ENCODE measurements around the gene AIFM2.
"Not testable (repeated sequence)": the region's sequence is repeated elsewhere in the genome, so short reads cannot be mapped to it uniquely, and the experiment has no call there.

The AIFM2 gene

GRCh38 chr10:70123817-70124216 is 8.8 kb downstream of the AIFM2 start:
- DNase-seq (ENCODE audit: low read depth in 1 of 2, low spot score in 1 of 2), result no peak

GRCh38 chr10:70123166-70123565 is 9.5 kb downstream of the AIFM2 start:
- DNase-seq (ENCODE audit: low read depth in 1 of 2, low spot score in 1 of 2), result not testable (repeated sequence)

GRCh38 chr10:70122742-70123141 is 9.9 kb downstream of the AIFM2 start:
- no peak for DNase-seq (ENCODE audit: low read depth in 1 of 2, low spot score in 1 of 2)

GRCh38 chr10:70121281-70121949 is 11.2 kb downstream of the AIFM2 start:
- DNase-seq (ENCODE audit: low read depth in 1 of 2, low spot score in 1 of 2), result no peak

- no peak for DNase-seq (ENCODE audit: low read depth in 1 of 2, low spot score in 1 of 2)
Measured at GRCh38 chr10:70120417-70120816, 12.2 kb downstream of the AIFM2 start.

- no peak for DNase-seq (ENCODE audit: low read depth in 1 of 2, low spot score in 1 of 2)
Measured at GRCh38 chr10:70119623-70120022, 13.0 kb downstream of the AIFM2 start.

GRCh38 chr10:70119197-70119596 is 13.4 kb downstream of the AIFM2 start:
- no peak for DNase-seq (ENCODE audit: low read depth in 1 of 2, low spot score in 1 of 2)

- no peak for DNase-seq (ENCODE audit: low read depth in 1 of 2, low spot score in 1 of 2)
Measured at GRCh38 chr10:70118196-70118595, 14.4 kb downstream of the AIFM2 start.

GRCh38 chr10:70117646-70118045 is 15.0 kb downstream of the AIFM2 start:
- DNase-seq (ENCODE audit: low read depth in 1 of 2, low spot score in 1 of 2), result no peak

GRCh38 chr10:70115948-70116682 is 16.5 kb downstream of the AIFM2 start:
- peak in 1 of 2 donors; percentile 17 for DNase-seq (ENCODE audit: low read depth in 1 of 2, low spot score in 1 of 2)

GRCh38 chr10:70114902-70115301 is 17.7 kb downstream of the AIFM2 start:
- DNase-seq (ENCODE audit: low read depth in 1 of 2, low spot score in 1 of 2), result no peak

- DNase-seq (ENCODE audit: low read depth in 1 of 2, low spot score in 1 of 2), result no peak
Measured at GRCh38 chr10:70112071-70112470, 20.6 kb downstream of the AIFM2 start.

- no peak for DNase-seq (ENCODE audit: low read depth in 1 of 2, low spot score in 1 of 2)
Measured at GRCh38 chr10:70111496-70111895, 21.1 kb downstream of the AIFM2 start.

GRCh38 chr10:70109064-70109729 is 23.4 kb downstream of the AIFM2 start:
- no peak for DNase-seq (ENCODE audit: low read depth in 1 of 2, low spot score in 1 of 2)

- no peak for DNase-seq (ENCODE audit: low read depth in 1 of 2, low spot score in 1 of 2)
Measured at GRCh38 chr10:70106958-70107791, 25.4 kb downstream of the AIFM2 start.

GRCh38 chr10:70101668-70102067 is 31.0 kb downstream of the AIFM2 start:
- DNase-seq (ENCODE audit: low read depth in 1 of 2, low spot score in 1 of 2), result no peak

- not testable (repeated sequence) for DNase-seq (ENCODE audit: low read depth in 1 of 2, low spot score in 1 of 2)
Measured at GRCh38 chr10:70101068-70101562, 31.5 kb downstream of the AIFM2 start.

GRCh38 chr10:70098271-70098670 is 34.4 kb downstream of the AIFM2 start:
- DNase-seq (ENCODE audit: low read depth in 1 of 2, low spot score in 1 of 2), result no peak

GRCh38 chr10:70097459-70097858 is 35.2 kb downstream of the AIFM2 start:
- DNase-seq (ENCODE audit: low read depth in 1 of 2, low spot score in 1 of 2), result no peak

- no peak for DNase-seq (ENCODE audit: low read depth in 1 of 2, low spot score in 1 of 2)
Measured at GRCh38 chr10:70096705-70097420, 35.8 kb downstream of the AIFM2 start.
